ENCODE measurements around the gene CFAP99.

CFAP99 gene

DNA sequence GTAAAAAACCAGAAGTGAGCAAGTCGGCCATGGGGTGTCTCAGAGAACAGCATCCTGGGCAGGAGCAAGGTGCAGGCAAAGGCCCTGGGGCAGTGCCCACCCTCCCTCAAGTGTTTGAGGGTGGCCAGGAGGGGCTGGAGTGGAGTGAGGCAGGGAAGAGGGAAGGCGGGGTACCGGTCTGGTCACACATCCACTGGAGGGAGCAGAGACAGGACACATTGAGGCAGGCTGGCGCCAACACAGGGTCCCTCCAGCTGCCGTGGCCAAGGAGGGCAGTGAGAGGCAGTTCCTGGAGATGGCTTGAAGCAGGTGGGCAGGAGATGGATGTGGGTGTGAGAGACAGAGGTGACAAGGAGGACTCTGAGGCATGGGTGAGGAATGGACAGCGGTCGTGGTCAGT lies 29.8 kb downstream of the CFAP99 start (continued):
- TF ChIP-seq RARB (CRISPR knock-in tag; IDR thresholded peaks at IDR 0.05) = no peak
- TF ChIP-seq ZC3H10 (CRISPR knock-in tag; IDR thresholded peaks at IDR 0.05) = no peak

DNA sequence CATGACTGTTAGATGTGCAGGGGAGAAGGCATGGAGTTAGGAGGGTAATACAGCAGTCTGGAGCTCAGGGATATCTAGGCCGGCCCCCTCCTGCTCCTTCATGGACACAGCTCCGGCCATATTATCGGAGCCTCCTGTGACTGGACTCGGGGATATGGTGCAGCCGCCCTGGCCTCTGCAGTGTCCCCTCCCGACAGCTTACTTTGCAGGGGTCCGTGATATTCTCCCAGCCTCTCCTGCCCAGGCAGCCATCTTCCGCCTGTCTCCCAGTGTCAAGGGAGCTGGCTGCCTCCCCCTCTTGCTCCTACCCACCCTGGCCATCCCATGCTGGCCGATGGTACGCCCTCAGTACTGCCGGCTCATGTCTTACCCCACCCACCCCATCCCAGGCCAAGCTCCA lies 30.3 kb downstream of the CFAP99 start:
- TF ChIP-seq ISL1 (CRISPR knock-in tag; IDR thresholded peaks at IDR 0.05) (no peak), TCF4 (CRISPR knock-in tag; IDR thresholded peaks at IDR 0.05; ENCODE audit: borderline replicate concordance) (no peak), PPARA (CRISPR knock-in tag; IDR thresholded peaks at IDR 0.05; ENCODE audit: borderline replicate concordance) (no peak), ZNF8 (CRISPR knock-in tag; IDR thresholded peaks at IDR 0.05) (no peak), ZC3H10 (CRISPR knock-in tag; IDR thresholded peaks at IDR 0.05) (no peak), TOX (CRISPR knock-in tag; IDR thresholded peaks at IDR 0.05; ENCODE audit: borderline replicate concordance) (no peak), OSR1 (CRISPR knock-in tag; IDR thresholded peaks at IDR 0.05) (no peak), SNAI2 (CRISPR knock-in tag; IDR thresholded peaks at IDR 0.05) (no peak), ZNF70 (CRISPR knock-in tag; IDR thresholded peaks at IDR 0.05) (no peak), RARB (CRISPR knock-in tag; IDR thresholded peaks at IDR 0.05) (no peak), ESRRG (CRISPR knock-in tag; IDR thresholded peaks at IDR 0.05) (no peak), GLIS3 (CRISPR knock-in tag; IDR thresholded peaks at IDR 0.05) (no peak), ZFP3 (CRISPR knock-in tag; IDR thresholded peaks at IDR 0.05) (no peak), ZNF565 (CRISPR knock-in tag; conservative IDR thresholded peaks at IDR 0.05; ENCODE audit: low read depth) (no peak), BACH2 (CRISPR knock-in tag; IDR thresholded peaks at IDR 0.05; ENCODE audit: borderline replicate concordance) (no peak), CSDC2 (CRISPR knock-in tag; IDR thresholded peaks at IDR 0.05) (no peak)
- TF ChIP-seq, protein P1, sequence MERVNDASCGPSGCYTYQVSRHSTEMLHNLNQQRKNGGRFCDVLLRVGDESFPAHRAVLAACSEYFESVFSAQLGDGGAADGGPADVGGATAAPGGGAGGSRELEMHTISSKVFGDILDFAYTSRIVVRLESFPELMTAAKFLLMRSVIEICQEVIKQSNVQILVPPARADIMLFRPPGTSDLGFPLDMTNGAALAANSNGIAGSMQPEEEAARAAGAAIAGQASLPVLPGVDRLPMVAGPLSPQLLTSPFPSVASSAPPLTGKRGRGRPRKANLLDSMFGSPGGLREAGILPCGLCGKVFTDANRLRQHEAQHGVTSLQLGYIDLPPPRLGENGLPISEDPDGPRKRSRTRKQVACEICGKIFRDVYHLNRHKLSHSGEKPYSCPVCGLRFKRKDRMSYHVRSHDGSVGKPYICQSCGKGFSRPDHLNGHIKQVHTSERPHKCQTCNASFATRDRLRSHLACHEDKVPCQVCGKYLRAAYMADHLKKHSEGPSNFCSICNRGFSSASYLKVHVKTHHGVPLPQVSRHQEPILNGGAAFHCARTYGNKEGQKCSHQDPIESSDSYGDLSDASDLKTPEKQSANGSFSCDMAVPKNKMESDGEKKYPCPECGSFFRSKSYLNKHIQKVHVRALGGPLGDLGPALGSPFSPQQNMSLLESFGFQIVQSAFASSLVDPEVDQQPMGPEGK (CRISPR knock-in tag; IDR thresholded peaks at IDR 0.05; ENCODE audit: borderline replicate concordance) = no peak
- TF ChIP-seq, protein P2, sequence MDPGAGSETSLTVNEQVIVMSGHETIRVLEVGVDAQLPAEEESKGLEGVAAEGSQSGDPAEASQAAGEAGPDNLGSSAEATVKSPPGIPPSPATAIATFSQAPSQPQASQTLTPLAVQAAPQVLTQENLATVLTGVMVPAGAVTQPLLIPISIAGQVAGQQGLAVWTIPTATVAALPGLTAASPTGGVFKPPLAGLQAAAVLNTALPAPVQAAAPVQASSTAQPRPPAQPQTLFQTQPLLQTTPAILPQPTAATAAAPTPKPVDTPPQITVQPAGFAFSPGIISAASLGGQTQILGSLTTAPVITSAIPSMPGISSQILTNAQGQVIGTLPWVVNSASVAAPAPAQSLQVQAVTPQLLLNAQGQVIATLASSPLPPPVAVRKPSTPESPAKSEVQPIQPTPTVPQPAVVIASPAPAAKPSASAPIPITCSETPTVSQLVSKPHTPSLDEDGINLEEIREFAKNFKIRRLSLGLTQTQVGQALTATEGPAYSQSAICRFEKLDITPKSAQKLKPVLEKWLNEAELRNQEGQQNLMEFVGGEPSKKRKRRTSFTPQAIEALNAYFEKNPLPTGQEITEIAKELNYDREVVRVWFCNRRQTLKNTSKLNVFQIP (CRISPR knock-in tag; IDR thresholded peaks at IDR 0.05; ENCODE audit: borderline replicate concordance, low read depth) = no peak
- TF ChIP-seq, protein P3, sequence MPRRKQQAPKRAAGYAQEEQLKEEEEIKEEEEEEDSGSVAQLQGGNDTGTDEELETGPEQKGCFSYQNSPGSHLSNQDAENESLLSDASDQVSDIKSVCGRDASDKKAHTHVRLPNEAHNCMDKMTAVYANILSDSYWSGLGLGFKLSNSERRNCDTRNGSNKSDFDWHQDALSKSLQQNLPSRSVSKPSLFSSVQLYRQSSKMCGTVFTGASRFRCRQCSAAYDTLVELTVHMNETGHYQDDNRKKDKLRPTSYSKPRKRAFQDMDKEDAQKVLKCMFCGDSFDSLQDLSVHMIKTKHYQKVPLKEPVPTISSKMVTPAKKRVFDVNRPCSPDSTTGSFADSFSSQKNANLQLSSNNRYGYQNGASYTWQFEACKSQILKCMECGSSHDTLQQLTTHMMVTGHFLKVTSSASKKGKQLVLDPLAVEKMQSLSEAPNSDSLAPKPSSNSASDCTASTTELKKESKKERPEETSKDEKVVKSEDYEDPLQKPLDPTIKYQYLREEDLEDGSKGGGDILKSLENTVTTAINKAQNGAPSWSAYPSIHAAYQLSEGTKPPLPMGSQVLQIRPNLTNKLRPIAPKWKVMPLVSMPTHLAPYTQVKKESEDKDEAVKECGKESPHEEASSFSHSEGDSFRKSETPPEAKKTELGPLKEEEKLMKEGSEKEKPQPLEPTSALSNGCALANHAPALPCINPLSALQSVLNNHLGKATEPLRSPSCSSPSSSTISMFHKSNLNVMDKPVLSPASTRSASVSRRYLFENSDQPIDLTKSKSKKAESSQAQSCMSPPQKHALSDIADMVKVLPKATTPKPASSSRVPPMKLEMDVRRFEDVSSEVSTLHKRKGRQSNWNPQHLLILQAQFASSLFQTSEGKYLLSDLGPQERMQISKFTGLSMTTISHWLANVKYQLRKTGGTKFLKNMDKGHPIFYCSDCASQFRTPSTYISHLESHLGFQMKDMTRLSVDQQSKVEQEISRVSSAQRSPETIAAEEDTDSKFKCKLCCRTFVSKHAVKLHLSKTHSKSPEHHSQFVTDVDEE (CRISPR knock-in tag; IDR thresholded peaks at IDR 0.05) = no peak
- TF ChIP-seq, protein P4, sequence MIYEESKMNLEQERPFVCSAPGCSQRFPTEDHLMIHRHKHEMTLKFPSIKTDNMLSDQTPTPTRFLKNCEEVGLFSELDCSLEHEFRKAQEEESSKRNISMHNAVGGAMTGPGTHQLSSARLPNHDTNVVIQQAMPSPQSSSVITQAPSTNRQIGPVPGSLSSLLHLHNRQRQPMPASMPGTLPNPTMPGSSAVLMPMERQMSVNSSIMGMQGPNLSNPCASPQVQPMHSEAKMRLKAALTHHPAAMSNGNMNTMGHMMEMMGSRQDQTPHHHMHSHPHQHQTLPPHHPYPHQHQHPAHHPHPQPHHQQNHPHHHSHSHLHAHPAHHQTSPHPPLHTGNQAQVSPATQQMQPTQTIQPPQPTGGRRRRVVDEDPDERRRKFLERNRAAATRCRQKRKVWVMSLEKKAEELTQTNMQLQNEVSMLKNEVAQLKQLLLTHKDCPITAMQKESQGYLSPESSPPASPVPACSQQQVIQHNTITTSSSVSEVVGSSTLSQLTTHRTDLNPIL (CRISPR knock-in tag; IDR thresholded peaks at IDR 0.05; ENCODE audit: low read depth) = no peak
- ATAC-seq = no peak

DNA sequence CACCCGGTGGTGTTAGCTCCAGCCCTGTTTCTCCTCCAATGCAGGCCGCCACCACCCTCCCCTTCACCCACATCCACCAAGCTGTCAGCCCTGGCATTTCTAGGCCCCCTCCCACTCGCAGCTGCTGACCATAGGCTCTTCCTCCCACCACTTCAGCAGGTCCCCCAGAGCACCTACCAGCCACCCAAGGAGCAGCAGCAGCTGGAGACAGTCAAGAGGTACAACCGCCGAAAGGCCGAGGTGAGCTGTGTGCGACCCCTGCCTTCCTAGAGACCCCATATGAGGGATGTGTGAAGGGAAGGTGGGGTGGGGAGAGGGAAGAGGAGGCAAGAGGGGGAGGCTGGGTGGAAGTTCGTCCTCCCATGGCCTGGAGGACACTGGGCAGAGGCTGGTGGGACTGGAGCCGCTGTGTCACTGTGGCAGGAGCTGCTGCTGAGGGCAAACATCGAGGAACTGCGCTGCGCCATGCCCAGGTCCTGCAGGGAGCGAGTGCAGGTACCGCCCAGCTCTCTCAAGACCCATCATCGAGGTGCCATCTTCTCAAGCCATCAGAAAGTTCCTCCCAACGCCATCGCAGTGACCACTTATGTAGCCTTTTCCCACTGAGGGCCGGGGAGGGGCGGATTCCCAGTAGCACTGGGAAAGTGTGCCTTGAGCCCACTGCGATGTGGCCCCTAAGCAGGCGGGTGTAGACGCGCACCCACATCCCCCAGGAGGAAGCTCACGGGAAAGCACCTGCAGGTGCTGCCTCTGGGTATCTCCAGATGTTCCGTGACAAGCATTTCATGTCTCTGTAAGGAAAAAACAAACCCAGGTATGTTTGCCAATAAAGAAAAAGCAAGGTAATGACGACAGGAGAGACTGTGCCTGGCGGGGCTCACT lies 31.0 kb downstream of the CFAP99 start:
- ATAC-seq = no peak

More for the DNA sequence above, 31.0 kb downstream of the CFAP99 start:
- TF ChIP-seq CSDC2 (CRISPR knock-in tag; IDR thresholded peaks at IDR 0.05) (no peak), ZFP3 (CRISPR knock-in tag; IDR thresholded peaks at IDR 0.05) (no peak), ZNF70 (CRISPR knock-in tag; IDR thresholded peaks at IDR 0.05) (no peak), SNAI2 (CRISPR knock-in tag; IDR thresholded peaks at IDR 0.05) (no peak), PPARA (CRISPR knock-in tag; IDR thresholded peaks at IDR 0.05; ENCODE audit: borderline replicate concordance) (no peak)

Measured in SK-N-SH treated with all-trans-retinoic acid at 6 μM for 48 hours (cell line).